GM18517 (cell line): ENCODE data around the gene GNGT1.

Experiments
- ATAC-seq: cut with Tn5 transposase; IDR thresholded peaks from one replicate; pipeline ENCODE4 v1.9.1; 2021; ENCODE audit warnings: mild to moderate bottlenecking, moderate library complexity; ENCODE audit not compliant: unreplicated experiment

The GNGT1 gene

DNA sequence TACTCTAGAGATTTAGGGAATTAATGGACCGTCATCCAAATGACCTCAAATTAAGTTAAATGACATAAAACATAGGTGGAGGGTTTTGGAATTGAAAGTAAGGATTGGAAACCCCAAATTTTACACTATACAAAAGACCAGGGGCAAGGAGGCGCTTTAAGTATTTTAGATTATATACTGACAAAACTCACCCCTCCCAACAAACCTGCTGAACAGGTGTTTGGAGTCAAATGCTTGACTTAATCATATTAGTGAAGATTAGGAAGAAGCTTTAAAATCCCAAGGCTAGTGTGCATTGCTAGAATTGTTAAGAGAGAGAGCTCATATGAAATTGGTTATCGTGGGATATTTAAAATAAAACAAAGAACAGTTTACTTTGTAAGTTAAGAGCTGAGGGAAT, at the start of gene GNGT1:
GNGT1 (plus strand) TSS at position 301 of the 400 bp plus-strand sequence. CDS start 180 bp downstream, outside the sequence.
- no peak for ATAC-seq

DNA sequence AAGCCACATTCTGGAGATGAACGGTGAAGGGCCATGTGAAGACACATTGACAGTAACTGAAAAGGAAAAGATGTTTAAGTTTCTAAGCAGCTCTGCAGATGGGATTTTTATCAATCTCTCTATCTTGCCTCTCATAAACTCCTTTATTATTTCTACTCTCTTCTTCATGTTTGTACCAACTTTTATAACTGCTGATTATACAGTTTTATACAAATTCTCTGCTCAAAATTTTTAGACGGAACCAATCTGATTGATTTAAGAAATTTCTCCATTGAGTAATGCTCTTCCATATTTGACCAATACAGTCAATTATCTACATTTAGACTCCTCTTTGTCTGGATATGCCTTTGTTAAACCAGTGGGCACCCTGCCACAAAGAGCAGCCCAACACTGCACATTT, 47.5 kb upstream of the GNGT1 start:
- ATAC-seq, result no peak

DNA sequence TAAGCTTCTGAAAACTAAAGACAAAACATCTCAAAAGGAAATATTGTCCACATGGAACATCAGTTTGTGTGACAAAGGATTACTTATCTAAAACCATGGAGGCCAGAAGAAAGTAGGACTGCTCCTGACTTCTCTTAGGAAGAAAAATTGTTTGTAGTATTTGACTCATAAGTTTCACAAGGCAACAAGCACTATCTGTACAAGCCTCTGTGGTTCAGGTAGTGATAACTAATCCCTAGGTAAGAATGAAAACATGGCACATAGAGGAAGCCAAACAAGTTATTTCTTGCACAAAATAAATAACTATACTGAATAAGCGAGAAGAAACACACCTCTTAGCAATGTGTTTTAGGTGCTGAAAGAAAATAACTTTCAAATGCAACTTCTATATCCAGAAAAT, 46.1 kb upstream of the GNGT1 start:
- no peak for ATAC-seq

DNA sequence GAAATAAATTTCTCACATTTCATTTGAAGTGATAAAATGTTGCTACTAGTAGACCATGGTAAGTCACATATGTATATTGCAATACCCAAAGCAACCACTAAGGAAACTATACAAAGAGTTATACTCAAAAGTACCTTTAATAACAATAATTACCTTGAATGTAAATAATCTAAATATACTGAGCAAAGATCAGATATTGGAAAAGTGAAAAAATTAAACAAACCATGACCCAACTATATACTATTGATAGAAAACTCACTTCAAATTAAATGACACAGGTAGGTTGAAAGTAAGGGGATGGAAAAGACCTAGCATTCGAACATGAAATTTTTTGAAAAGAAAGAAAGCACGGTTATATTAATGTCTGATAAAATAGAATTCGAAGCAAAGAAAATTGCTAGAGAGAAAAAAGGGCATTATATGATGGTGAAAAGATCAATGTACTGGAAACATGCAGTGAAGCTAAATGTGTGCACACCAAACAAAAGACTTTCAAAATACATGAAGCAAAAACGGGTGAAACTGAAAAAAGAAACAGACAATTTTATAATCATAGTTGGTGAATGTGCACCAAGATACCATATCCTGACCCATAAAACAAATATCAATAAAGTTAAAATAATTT, 44.9 kb upstream of the GNGT1 start:
- ATAC-seq, result no peak

DNA sequence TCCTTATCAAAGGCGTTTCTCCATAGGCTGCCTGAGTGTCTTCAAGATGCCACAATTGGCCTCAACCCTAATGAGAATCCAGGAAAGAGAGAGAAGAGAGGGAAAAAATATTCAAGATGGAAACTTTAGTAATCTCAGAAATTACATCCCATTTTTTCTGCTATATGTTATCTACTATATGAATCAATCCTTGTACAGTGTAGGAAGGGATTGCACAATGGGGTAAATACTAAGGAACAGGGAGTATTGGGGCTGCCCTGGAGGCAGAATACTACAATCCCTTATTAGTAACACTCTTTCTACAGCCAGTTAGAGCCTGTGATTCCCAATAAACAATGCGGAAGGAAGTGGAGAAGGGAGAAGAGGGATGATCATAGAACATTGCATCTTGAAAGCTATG, 43.7 kb upstream of the GNGT1 start:
- no peak for ATAC-seq

DNA sequence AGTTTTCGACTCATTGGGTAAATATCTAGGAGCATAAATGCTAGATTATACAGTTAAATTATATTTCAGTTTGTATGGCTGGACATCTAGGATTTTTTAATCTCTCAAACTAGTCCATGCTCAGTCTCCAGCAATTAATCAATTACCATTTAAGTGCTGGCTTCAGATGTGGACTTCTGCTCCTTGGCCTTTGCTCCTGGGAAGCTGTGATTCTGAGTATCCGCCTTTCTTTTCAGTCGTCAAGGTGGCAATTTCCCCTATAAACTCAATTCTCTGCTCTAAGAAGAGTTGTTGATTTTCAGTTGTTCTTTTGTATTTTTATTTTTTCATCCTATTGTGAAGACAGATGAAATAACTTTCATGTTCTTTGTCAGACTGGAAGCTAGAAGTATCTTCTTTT, 39.5 kb upstream of the GNGT1 start:
- no peak for ATAC-seq

DNA sequence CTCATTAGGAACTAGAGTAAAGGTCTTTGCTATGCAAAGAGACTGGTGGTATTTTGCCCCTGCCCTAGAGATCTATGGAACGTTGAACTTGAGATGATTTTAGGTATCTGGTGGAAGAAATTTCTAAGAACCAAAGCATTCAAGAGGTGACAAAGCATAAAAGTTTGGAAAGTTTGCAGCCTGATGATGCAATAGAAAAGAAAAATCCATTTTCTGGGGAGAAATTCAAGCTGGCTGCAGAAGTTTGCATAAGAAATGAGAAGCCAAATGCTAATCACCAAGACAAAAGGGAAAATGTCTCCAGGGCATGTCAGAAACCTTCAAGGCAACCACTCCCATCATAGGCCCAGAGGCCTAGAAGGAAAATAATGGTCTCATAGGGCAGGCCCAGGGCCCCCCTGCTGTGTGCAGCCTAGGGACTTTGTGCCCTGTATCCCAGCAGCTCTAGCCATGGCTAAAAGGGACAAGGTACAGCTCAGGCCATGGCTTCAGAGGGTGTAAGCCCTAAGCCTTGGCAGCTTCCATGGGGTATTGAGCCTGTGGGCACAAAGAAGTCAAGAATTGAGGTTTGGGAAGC, 32.3 kb upstream of the GNGT1 start:
- ATAC-seq, result no peak

DNA sequence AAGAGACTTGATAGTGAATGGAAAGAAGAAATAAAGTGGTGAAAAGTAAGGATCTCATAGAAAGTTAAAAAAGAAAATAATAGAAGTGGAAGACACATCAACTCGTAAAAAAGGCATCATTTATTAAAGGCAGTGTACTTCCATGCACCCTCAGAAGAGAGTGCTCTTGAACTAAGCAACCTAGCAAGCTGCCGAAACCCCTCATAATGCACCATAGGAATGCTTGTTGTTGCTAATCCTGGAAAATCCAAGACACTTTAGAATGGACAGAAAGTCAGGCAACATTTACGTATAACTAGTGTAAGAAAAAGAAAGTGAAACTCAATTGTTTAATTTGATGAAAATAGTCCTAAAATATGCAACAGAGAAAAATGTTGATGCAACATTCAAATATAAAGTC, 28.6 kb upstream of the GNGT1 start:
- no peak for ATAC-seq

DNA sequence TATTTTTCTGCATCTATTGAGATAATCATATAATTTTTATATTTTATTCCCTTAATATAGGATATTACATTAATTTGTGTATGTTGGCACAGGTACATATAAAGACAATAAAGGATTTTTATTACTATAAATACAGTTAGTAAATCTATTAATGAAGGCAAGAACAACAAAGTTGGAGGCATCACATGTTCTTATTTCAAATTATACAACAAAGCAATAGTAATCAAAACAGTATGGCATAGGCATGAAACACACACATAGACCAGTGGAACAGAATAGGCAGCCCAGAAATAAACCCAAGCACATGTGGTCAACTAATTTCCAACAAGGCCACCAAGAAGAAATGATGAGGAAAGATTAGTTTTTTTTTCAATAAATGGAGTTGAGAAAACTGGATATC, 27.0 kb upstream of the GNGT1 start:
- ATAC-seq, result no peak

DNA sequence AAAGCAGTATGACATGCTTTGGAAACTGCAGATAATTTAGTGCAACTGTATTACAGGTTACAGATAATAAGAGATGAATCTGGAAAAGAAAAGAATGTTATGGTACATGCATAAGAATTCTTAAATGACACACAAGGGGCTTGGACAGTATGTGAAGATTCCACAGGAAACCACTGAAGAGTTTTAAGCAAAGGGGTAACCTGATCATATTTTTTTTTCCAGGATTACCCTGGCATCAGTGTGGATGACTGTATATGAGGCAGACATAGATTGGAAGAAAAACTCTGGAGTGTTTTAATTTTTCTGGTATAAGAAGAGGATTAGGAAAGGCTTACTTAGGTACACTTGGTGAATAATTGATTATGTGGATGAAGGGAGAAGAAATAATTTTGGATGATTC, 23.9 kb upstream of the GNGT1 start:
- no peak for ATAC-seq

DNA sequence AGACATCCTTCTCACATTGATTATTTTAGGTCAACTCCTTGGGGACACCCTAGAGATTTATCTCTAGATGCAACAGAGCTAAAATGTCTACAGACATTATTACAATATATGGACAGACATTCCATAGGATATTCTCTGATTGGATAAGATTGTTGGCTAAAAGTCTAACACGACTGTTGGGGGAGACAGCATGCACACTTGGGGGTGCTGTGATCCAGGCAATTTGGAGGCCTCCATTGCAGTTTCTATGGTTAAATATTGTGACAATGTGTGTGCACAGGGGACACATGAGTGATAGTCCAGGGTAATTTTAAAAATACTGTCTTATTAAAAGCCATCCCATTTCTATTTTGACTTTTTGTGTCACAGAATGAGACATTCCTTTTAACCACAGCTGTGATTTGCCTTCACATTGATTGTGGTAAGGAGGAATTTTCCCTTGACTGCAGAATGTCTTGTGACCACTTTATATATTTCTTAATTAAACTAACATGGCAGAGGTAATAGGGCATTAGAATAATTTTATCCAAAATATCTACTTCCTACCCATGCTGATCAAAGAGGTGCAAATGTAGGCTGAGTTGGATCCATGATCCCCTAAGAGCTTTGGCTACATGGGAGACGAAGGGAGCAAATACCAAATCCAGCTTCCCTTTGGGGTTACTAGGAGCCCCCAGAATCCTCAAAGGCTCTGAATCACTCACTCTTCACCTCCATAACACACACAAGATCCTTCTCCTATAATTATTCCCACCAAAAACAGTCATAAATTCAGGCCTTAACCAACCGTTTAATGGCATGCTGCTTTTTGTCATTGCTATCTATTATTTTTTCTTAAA, 23.1 kb upstream of the GNGT1 start:
- no peak for ATAC-seq

DNA sequence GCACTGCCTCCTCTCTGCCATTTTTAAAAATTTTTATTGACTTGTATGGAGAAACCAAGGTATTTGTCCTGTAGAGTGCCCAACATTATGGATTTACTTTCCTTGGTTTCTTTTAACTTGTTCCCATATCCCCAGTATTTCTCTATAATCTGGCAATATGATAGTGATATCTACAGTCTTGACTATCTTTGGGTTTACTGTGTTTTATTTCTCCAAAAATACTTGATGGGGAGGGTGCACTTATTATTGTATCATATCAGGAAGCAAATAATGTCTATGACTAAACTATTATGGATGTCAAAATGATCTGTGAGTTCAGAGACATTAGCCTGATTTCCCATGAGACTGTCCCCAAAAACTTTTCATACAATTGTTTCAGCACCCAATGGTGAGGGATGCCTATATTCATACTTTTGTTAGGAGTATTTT, 22.4 kb upstream of the GNGT1 start:
- ATAC-seq, result no peak

DNA sequence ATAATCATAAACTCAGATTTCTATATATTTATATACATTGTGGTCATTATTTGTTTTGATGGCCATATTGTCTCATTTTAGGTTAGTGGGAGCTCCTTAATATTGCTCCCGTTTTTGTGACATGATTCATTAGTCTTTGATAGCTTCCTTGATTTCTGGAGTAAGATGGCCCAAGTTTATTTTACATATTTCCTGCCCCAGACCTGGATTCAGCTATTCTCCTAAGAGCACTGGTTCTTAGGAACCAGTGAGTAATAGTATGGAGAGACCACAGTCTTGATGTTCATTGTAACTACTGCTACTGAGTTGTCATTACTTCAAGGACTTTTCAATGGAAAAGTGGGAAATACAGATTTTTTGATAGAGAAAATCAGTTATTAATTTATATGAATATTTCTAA, 21.8 kb upstream of the GNGT1 start:
- no peak for ATAC-seq

DNA sequence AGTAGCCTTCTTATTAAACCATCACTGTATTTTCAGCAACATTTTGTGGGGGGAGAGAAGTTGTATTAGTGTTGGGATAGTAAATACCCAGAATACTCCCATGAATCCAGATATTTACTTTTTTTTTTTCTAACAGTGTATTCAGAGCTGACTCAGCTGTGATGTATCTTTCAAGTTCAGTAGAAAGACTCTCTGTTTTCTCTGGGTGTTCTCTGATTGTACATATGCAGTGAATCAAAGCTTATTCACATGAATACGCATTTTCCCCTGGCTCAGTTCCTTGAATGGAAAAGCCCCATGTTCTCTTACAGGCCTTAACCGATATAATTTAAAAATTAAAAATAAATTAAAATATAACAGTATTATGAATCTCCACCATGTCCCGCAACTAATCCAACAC, 17.1 kb upstream of the GNGT1 start:
- no peak for ATAC-seq

DNA sequence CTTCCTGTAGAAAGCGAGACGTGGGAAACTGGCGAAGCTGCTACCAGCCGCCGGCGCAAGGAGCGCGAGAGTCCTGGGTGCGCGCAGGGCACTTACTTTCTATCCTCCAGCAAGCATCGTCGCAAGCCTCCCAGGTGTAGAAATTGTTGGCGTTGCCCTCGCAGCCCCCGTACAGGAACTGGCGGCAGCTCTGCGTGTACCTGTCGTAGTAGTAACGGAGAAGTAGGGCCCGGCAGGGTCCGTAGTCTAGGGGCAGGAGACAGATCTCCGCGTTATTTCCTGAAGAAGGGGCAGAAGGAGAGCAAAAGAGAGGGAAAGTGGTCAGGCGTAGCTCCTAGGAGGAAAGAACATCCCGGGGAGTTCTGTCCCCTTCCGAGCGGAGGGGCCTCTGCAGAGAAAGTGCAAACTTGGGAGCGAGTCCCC, 16.3 kb upstream of the GNGT1 start:
- no peak for ATAC-seq

DNA sequence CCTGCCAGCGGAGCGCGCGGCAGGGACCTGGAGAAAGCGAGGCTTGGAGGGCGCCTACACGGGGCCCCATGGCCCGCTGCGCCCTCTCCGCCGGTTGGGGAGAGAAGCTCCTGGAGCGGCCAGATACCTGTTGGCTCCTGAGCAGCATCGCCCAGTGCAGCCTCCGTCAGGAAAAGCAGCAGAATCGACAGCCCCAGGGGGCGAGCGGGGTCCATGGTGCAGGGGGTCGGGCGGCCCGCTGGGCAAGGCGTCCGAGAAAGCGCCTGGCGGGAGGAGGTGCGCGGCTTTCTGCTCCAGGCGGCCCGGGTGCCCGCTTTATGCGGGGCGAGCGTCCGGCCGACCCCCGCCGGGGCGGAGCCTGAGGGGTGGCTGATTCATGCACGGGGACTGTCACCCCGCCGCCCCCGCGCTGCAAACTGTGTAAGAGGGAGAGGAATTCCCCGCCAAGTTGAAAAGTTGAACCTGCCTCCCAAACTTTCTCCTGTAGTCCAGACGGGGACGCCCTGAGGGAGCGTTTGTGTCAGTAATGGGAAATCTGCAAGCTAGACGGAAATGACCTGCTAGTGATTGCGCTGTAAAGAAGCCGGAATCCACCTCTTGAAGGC, 15.8 kb upstream of the GNGT1 start, which contains the start of gene TFPI2:
TFPI2 (minus strand) TSS at position 290 of the 605 bp plus-strand sequence; CDS start at position 215, 75 bp downstream.
- no peak for ATAC-seq

DNA sequence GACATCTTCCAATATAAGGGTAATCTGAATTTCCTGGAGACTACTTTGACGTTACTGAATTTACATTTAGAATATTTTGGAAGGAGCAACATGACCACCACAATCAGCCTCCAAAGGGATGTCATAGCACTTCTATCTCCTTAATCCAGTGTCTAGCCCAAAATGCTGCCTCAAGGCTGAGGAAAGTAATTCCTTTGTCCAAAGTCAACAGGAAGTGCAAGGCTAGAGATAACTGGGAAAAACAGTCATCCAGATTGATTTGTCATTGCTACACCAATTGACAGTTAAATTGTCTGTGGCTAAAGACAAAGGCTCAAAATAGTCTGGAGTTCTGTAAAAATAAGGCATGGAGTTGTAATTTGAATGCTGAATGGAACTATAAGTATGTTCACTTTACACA, 11.9 kb upstream of the GNGT1 start:
- ATAC-seq, result no peak

DNA sequence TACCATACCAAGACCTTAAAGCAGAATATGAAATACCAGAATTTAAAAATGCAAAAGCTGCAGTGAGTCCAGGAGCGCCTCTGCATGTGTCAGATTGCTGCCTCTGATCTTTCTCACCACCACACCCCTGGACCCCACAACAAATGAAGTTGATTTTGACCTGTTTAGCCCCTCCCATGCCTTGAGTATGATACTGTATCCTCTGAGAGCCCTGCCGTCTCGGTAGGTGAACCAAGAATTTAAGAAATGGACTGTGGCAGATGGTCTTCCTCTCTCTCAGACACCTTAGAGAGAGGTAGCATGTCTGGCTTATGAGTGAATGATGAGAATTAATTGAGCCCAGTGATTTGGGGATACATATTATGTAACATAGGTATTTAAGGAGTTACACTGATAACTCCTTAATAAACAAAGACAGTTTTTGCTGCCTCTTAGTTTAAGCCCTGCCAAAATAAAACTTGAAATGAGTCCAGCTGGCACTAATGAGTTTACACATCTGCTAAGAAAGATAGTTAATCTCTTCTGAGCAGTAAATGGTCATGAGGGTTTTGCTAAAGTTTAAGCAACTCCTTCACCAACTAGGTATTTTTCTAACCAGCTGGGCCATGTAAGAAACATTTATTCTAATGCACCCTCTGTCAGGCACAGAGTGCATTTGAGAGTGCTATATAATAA, 11.3 kb upstream of the GNGT1 start:
- no peak for ATAC-seq

DNA sequence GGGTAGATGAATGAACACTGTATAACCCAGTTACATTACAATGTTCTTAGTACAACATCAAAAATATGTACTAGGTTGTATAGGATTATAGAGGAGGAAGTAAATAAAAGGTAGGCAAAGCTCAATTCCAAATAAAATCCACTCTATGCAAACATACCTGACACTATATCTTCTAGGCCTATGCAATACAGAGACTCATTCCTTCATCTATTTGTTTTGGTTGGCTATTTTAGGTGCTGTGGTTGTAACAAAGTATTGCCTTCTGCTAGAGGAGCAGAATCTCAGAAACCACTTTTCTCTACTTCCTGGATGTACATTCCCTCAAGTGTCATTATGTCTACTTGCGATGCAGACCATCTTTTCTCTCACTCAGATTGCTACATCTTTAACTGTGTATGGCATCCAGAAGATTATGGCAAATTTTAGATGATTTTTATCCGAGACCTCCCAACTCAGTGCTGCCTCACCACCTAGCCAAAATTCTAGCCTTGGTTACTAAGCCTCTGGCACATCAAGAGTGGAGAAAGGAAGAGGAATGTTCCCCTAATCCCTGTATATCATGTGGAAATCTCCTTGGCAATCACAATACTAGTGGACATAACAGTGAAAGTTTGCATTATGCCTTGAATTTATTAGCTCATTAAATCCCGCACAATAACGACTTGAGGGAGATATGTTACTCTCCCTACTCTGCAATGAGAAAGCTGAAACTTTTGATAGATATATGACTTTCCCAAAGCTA, 10.3 kb upstream of the GNGT1 start:
- ATAC-seq, result no peak

DNA sequence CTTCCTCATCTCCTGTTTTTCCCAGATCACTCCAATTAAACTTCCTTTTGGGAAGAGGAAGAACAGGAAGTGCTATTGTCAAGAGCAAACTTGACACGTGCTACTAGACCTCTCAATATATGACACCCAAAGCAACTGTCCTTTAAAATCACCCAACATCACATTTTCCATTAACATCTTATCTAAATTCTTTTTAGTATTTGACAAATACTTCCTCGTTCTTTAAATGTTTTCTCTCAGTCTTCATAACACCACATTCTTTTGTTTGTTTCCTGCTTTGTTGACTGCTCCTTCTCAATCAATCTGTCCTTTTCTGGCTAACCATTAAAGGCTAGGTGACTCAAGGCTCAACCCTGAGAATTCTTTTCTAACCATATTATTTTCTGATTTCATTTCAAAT, 8.7 kb upstream of the GNGT1 start:
- no peak for ATAC-seq
